AG08395 (cell line): ENCODE results near the gene MRM3.
"Not testable (repeated sequence)": the region's sequence is repeated elsewhere in the genome, so short reads cannot be mapped to it uniquely, and the experiment has no call there.

Experiments used
- DNase-seq: peaks from one replicate; pipeline ENCODE4 v3.0.0; 2012; ENCODE audit warnings: mixed read lengths, low spot score

The MRM3 gene

DNA sequence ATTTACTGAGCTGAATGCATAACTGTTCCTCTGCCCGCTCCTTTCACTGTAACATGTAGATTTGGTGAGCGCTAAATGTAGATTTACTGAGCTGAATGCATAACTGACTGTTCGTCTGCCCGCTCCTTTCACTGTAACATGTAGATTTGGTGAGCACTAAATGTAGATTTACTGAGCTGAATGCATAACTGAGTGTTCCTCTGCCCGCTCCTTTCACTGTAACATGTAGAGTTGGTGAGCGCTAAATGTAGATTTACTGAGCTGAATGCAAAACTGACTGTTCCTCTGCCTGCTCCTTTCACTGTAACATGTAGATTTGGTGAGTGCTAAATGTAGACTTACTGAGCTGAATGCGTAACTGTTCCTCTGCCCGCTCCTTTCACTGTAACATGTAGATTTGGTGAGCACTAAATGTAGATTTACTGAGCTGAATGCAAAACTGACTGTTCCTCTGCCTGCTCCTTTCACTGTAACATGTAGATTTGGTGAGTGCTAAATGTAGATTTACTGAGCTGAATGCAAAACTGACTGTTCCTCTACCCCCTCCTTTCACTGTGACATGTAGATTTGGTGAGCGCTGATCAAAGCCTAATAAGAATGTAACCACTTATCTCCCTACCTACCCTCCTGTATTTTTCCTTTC, 26.7 kb upstream of the MRM3 start:
- not testable (repeated sequence) for DNase-seq

DNA sequence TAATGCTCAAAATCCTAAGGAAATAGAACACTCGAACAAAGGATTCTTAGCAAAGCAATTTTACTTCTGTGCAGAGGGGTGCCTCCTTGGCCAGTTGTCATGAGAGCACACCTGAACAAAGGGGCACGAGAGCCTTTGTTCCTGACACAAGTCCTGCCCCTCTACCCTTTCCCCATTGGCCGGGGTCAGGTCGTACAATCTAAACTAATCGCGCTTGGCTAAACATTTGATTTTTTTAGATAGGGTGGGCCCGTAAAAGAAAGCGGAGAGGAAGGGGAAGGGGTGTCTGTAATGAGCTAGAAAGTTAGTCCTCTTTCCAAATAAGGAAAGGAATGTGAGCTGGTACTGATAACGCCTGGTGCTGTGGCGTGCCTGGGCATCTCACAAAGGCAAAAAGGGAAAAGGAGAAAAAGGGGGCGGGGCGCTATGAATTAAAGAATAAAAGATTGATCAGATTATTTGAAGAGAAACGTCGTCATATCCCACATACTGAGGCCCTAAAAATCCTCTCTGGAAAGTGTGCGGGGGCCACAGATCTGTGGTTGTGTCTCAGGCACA, 26.1 kb upstream of the MRM3 start:
- DNase-seq, result not testable (repeated sequence)

DNA sequence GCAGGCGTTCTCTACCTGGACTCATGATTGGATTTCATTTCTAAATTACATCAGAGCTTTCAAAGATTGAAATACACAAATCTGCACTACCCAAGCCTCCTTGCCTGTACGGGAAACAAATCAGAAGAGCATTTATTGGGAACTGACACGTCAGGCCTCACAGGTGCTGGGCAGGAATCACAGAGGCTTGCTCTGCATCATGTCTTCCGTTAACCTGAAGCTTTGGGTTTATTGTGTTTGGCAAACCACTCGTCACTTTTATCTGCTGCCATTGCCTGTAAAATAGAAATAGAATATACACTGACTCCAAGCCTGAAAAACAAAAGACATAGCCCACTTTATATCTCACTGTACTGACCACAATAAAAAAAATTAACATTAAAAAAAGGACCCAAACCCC, 22.2 kb upstream of the MRM3 start:
- DNase-seq, result no peak

DNA sequence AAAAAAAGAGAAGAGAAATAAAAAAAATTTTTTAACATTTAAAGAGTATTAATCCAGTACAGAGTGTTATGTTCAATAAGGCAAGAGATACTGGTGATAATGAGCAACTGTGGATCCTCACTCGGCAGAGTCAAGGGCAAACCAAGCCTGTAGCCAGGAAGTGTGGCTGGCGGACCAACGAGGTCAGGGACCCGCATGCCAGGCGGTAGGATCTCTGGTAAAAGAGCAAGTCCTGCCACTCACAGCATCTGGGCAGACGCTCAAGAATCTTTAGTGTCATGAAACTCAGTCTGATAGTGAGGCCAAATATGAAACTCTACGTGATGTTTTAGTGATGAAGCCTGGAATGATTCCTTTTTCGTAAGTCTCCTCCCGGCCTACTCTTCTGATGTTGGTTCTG, 21.8 kb upstream of the MRM3 start:
- DNase-seq, result no peak

DNA sequence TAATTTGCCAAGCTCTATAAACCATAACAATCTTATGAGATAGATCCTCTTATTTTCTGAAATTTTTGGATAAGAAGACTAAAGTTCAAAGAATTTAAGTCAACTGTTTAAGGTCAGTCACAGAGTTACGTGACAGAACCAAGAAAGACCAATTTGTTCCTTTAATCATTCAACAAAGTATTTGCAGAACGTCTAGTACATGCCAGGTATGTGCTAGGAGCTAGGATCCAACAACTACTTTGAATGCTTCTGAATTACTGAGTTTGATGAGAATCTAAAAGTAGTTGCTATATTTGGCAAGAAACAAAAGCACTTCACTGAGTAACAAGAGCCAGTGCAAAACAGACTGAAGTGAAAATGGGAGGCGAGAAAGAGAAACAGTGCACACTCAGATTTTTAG, 15.1 kb upstream of the MRM3 start:
- no peak for DNase-seq

DNA sequence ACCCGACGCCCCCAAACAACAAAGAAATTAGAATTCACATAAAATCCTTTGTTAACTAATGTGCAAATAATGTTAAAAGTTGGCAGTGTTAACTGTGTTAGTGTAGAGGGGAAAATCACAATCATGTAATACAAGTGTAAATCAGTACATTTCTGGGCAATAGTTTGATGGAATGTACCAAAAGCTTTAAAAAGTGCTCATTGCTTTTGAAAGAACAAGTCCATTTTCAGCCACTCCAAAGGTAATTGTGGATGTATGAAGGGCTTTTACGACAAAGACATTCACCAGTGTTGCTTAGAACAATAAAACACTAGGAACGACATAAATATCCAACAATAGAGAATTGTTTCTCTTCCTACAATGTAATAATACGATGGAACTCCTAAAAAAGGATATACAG, 9.1 kb upstream of the MRM3 start:
- no peak for DNase-seq

DNA sequence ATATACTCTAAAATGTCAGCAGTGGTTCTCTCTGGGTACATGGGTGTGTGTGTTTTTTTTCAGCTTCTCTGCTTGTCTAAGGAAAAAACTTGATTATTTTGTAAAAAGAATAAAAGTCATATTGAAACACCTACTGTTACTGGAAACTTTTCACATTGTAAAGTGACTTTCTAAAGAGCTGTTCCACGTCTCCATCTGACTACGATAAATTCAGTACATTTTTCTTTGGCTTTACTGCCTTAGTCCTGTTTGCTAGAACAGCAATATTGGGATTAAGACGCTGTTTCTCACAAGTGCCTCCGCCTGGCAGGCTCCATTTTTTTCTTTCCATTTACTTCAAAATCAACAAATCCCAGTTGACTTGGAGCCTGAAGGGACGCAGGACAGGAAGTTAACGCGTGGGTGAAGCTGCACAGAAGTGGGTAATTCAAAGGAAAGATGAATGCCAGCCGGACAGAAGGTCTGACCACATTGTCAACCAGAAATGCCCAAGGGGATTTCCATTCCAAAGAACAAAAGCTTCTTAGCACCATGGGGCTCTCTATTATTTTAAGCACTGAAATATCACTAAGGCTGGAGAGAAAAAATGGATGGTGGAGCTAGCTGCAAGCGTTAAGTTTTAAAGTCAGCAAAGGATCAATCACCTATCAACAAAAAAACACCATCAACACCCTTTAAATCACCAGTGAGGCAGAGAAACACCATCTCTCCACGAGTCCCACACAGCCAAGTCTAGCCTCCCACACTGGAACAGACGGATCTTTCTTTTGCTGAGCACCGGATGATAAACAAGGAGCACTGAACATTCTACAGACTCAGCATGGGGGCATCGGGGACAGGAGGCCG, 8.5 kb upstream of the MRM3 start:
- DNase-seq, result no peak

DNA sequence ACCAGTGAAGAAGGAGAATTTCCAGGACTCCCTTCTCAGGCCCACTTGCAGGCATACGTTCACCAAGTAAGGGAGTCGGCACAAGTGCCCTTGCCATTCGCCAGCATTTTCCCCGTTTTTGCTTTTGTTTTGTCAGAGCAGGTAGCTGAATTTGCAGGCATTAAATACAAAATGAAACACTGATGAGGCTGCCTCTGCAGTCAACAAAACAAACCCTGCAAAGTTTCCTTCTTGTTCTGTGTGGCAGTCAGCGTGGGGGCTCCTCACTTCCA, 7.9 kb upstream of the MRM3 start:
- DNase-seq, result no peak

DNA sequence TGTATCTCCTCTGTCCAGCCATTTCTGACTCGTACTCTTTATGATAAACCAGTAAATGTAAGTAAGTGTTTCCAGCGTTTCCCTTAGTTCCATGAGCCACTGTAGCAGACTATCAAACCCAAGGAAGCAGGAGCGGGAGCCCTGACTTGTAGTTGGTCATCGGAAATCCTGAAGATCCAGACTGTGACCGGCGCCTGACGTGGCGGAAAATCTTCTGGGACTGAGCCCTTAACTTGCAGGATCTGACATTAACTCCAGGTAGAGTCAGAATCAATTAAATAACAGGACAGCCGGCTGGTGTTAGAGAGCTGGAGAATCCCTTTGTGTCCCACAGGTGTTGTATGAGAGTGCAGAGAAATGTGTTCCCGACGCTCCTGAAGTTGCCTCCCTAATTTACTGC, 4.1 kb upstream of the MRM3 start:
- DNase-seq, result no peak

DNA sequence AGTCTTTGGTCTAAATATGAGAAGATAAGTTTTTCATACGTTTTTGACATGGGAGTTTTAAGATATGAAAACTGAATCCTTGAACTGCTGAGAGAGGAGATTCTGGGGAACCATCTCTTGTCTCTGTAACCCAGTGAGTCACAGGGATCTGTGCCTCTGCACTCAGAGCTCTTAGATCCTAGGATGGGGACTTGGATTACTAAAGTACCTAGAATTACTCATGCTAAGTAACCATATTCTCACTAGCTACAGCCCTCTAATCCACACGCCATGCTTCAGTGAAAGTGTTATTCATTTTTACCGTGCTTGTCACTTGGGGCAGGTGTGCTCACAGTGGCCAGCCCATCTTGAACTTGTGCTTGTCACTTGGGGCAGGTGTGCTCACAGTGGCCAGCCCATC, 2.0 kb downstream of the MRM3 start:
- DNase-seq, result no peak

DNA sequence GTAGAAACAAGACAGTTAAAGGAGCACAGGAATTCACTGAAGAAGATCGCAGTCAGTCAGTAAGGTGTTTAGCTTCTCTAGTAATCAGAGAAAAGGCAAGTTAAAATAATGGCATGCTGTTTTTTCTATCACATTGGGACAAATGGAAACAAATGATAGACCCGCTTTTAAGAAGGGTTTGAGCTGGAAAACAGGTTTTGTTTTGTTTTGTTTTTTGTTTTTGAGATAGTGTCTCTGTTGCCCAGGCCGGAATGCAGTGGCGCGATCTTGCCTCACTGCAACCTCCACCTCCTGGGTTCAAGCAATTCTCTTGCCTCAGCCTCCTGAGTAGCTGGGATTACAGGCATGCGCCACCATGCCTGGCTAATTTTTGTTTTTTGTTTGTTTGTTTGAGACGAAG, 3.7 kb downstream of the MRM3 start:
- DNase-seq, result not testable (repeated sequence)

DNA sequence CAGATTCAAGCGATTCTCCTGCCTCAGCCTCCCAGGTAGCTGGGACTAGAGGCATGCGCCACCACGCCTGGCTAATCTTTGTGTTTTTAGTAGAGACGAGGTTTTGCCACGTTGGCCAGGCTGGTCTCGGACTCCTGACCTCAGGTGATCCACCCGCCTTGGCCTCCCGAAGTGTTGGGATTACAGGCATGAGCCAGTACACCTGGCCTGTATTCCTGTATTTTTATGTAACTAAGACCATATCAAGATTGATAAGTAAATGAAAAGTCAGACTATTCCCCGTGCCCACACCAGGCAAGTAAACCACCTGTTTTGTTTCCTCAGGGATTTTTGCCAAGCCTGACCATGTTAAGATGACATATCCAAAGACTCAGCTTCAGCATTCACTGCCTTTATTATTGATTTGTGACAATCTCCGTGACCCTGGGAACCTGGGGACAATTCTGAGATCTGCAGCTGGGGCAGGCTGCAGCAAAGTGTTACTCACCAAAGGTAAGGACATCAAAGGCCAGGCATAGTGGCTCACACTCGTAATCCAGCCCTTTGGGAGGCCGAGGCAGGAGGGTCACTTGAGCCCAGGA, 5.6 kb downstream of the MRM3 start:
- no peak for DNase-seq

DNA sequence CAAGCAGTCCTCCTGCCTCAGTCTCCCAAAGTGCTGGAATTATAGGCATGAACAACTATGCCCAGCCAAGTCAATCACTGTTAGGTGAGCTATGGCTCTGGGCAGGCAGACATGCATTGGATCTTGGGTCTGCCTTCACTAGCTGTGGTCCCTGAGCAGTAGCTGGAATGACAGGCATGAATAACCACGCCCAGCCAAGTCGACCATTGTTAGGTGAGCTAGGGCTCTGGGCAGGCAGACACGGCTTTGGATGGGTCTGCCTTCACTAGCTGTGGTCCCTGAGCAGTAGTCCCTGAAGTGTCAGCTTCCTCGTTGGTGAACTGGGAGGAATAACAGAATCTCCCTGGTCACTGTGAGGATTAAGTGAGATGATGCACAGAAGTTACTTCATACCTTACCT, 6.4 kb downstream of the MRM3 start:
- no peak for DNase-seq

DNA sequence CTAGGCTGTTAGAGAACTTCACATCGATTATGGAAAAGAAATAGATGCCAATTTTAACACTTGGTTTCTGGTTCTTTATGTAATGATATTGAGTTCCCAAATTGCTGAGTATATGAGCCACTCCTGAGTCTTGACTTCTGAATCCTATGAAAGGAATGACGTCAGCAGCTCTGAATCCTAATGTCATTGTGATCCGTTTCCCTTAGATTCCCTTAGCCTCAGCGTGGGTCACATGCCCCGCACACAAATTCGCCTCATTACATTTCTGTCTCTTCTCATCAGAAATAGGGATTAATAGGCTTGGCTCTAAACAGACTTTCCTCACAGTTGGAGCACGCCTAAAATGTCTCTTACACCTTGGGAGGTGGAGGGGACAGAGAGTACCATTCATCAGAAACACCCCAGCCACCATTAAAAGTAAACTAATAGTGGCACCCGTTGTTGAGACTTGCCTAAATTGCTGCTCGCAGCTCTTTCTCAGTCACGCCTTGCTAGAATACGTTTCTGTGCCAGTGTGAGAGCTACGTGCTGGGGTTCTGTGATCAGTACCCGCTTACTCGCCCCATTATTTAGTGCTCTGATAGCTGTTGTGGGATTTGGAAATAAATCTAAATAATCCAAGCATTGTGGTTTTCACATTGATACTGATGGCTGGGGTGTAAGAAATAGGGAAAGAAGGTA, 7.1 kb downstream of the MRM3 start:
- no peak for DNase-seq

DNA sequence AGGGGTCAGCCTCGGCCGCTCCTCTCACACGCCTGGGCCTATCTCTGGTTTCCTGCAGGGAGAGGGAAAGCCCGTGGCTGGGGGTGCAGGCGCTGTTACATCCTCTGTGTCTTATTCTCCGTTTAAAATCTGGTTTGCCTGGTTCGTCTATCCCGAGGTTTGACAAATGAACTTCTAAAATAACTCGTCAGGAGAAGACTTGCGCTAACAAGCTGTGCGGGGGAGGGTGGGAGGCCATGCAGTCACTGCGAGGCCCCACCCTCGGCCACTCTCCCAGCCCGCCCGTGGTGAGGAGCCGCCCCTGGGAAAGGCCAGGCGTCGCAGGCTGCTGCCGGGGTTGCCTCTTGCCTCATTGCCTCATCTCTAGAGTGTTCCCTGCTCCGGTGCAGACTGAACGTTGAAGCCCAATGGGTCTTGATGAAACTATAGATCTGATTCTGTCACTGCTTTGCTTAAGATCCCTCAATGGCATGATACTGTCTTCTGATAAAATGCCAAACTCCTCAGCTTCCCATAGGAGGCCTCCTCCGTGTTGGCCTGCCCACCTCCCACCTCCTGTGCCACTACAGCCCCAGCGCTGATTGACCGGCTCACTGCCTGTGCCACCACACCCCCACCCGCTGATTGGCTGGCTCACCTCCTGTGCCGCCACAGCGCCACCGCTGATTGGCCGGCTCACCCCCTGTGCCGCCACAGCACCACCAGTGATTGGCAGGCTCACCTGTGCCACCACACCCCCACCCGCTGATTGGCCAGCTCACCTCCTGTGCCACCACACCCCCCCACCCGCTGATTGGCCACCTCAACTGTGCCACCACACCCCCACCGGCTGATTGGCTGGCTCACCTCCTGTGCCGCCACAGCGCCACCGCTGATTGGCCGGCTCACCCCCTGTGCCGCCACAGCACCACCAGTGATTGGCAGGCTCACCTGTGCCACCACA, 8.0 kb downstream of the MRM3 start:
- DNase-seq, result not testable (repeated sequence)

DNA sequence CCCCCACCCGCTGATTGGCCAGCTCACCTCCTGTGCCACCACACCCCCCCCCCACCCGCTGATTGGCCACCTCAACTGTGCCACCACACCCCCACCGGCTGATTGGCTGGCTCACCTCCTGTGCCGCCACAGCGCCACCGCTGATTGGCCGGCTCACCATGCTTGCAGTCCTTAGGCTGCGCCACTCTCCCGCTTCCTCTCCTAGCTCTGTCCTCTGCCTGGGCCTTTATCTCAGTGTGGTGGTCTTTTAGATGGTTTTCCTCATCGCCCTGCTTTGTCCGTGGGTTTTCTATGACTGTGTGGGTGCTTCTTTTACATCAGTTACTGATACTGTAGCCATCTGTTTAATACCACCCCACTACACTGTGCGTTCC, 8.7 kb downstream of the MRM3 start:
- DNase-seq, result not testable (repeated sequence)

DNA sequence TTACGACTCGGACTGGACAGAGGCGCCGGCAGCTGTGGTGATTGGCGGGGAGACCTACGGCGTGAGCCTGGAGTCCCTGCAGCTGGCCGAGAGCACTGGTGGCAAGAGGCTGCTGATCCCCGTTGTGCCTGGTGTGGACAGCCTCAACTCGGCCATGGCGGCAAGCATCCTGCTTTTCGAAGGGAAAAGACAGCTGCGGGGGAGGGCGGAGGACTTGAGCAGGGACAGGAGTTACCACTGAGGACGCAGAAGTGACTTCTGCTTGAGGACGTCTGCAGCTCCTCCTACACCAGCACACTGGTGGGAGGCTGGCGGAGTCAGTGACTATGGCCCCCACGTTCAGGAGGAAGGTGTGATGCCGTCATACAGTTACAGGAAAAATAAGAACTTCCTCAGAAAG, 9.7 kb downstream of the MRM3 start:
- no peak for DNase-seq

DNA sequence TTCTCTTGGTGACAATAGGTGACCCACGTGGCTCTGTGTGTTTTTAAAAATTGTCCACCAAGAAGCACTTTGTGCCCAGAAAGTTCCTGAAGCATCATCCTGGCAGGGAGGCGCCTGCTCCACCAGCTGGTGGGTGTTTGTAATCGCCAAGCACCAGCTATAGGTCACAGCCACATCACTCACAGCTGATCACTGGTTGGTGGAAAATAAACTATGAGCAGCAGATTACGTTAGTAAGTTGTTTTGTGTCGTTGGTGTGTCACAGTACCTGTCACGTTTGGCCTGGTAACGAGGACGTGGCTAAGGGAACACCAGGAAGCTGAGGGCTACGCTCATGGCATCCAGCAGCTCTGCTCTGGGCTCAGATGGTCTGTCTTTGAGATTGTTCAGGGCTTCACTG, 10.1 kb downstream of the MRM3 start:
- DNase-seq, result no peak

DNA sequence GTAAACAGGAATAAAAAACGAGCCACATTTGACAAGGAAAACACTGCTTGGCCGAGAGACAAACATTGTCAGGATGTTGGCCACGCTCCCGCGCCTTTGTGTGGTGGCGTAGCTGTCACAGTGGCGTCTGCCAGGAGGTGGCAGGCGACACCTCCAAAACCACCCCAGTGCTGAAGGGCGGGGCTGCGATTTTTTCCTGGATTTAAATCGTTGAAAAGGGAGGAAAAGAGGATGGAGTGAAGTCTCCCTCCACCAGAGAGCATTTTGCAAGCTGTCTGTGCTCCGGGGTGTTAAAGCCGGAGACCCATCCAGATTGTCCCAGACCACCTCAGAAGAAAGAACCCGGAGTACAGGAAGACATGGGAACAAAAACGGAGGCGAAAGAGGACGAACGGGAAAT, 12.7 kb downstream of the MRM3 start:
- peak; percentile 92 for DNase-seq

DNA sequence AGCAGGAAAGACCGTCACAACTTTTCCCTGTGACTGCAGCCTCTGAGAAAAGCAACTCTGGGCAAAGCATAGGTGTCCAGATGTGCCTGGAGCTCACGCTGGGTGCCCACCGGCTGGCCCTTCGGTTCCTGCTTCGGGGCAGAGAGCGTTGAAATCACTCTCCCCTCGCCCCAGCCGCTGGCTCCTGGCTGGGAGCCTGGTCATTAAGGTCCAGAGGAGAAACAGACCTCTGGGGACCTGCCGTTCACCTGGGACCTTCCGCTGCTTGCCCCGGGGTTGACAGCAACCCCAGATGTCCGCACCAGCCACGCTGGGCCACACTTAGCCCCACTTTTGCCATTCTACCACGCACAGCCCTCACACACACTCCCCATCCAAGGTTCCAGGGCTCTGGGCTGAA, 13.1 kb downstream of the MRM3 start:
- DNase-seq, result no peak

DNA sequence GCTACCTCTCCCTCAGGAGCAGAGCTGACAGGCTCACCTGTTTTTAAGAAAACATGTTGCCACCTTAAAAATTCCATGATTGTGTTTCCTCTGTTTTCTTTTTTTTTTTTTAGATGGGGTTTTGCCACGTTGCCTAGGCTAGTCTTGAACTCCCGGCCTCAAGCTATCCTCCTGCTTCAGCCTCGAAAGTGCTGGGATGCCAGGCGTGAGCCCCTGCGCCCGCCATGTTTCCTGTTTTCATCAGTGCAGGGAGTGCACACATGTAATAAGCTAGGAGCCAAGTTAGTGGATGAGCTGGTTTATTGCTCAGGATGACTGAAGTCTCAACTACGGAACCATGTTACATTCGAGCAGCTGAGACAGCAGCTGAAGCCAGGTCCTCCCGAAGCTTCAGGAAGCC, 13.6 kb downstream of the MRM3 start:
- DNase-seq, result no peak

DNA sequence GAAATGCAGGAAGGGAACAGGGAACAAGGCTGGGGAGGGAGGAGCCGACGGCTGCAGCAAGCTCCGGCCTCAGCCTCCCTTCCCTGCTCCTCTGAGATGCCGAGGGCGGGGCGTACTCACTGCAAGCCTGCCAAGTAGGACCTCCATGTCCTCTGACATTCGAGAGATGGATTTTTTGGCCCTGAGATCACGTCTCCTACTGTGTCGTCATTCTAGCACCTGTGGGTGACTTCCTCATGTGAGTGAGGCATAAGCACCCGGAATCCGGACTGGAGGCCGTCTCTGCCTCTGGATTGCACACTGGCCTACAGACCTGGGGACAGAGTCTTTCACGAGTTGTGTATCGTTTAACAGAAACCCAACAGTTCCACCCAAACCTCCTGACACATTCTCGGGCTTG, 14.5 kb downstream of the MRM3 start:
- DNase-seq, result no peak
